Activated effector memory CD4-positive, alpha-beta T cell treated with anti-CD3 and anti-CD28 coated beads, Interleukin-2, amount 50 U/mL, for 16 hours (primary cell): Measurements from ENCODE around the gene EHBP1.
"Not testable (repeated sequence)": the region's sequence is repeated elsewhere in the genome, so short reads cannot be mapped to it uniquely, and the experiment has no call there.

Experiments used
- DNase-seq: peaks from one replicate; pipeline ENCODE4 v3.0.0-alpha.2; 2020

The EHBP1 gene

GRCh38 chr2:62968668-62969067 lies 263.2 kb downstream of the EHBP1 start:
- DNase-seq, result no peak

- DNase-seq, result no peak
Measured at GRCh38 chr2:62971936-62972335, 266.4 kb downstream of the EHBP1 start.

GRCh38 chr2:62972601-62973000 lies 267.1 kb downstream of the EHBP1 start:
- DNase-seq, result no peak

GRCh38 chr2:62974999-62975398 lies 269.5 kb downstream of the EHBP1 start:
- DNase-seq, result no peak

GRCh38 chr2:62991605-62992004 lies 286.1 kb downstream of the EHBP1 start:
- no peak for DNase-seq

GRCh38 chr2:62992561-62992960 lies 287.0 kb downstream of the EHBP1 start:
- no peak for DNase-seq

GRCh38 chr2:62994206-62994605 lies 288.7 kb downstream of the EHBP1 start:
- DNase-seq, result no peak

- no peak for DNase-seq
Measured at GRCh38 chr2:62996534-62997186, 291.1 kb downstream of the EHBP1 start.

- DNase-seq, result no peak
Measured at GRCh38 chr2:62998949-62999348, 293.4 kb downstream of the EHBP1 start.

- no peak for DNase-seq
Measured at GRCh38 chr2:62999905-63000304, 294.4 kb downstream of the EHBP1 start.

- no peak for DNase-seq
Measured at GRCh38 chr2:63000801-63001200, 295.3 kb downstream of the EHBP1 start.

GRCh38 chr2:63001576-63001975 lies 296.1 kb downstream of the EHBP1 start:
- DNase-seq, result no peak

GRCh38 chr2:63003351-63003750 lies 297.8 kb downstream of the EHBP1 start:
- DNase-seq, result no peak

- DNase-seq, result no peak
Measured at GRCh38 chr2:63007813-63008458, 302.4 kb downstream of the EHBP1 start.

- no peak for DNase-seq
Measured at GRCh38 chr2:63008838-63009237, 303.3 kb downstream of the EHBP1 start.

GRCh38 chr2:63009490-63009889 lies 304.0 kb downstream of the EHBP1 start:
- no peak for DNase-seq

GRCh38 chr2:63012541-63012940 lies 307.0 kb downstream of the EHBP1 start:
- DNase-seq, result no peak

GRCh38 chr2:63013438-63013837 lies 307.9 kb downstream of the EHBP1 start:
- no peak for DNase-seq

GRCh38 chr2:63015389-63015788 lies 309.9 kb downstream of the EHBP1 start:
- DNase-seq, result no peak

- no peak for DNase-seq
Measured at GRCh38 chr2:63018439-63018838, 312.9 kb downstream of the EHBP1 start.

- DNase-seq, result not testable (repeated sequence)
Measured at GRCh38 chr2:63019686-63020085, 314.2 kb downstream of the EHBP1 start.

GRCh38 chr2:63023444-63023843 lies 317.9 kb downstream of the EHBP1 start:
- no peak for DNase-seq

- no peak for DNase-seq
Measured at GRCh38 chr2:63027220-63027619, 321.7 kb downstream of the EHBP1 start.

- no peak for DNase-seq
Measured at GRCh38 chr2:63029058-63029457, 323.5 kb downstream of the EHBP1 start.

GRCh38 chr2:63034526-63034925 lies 329.0 kb downstream of the EHBP1 start:
- DNase-seq, result no peak
